HEK293 (cell line): ENCODE data around the gene SORL1.

ENCODE experiments used
- CTCF ChIA-PET: fragments of 350-600 bp; formaldehyde crosslinking; extraction: SDS; loops from one replicate; lab custom pipeline; 2021; ENCODE audit warnings: antibody characterized with exemption; lab: Yijun Ruan, JAX
- POLR2A ChIA-PET: fragments of 300-600 bp; formaldehyde crosslinking; extraction: SDS; loops from one replicate; lab custom pipeline; 2020; ENCODE audit warnings: antibody characterized with exemption, inconsistent platforms; lab: Yijun Ruan, JAX
- H3K27ac ChIP-seq: fragments of 200-500 bp; sonication (Bioruptor generic); 2 replicates; pipeline ENCODE4 v1.5.1; 2014; ENCODE audit warnings: low read depth, low read length, control low read depth, inconsistent platforms; ENCODE audit errors: extremely low read depth
- H3K36me3 ChIP-seq, 2 experiments: fragments of 200-500 bp in 1 of 2; sonication (Bioruptor generic) in 1 of 2; 1 replicate in 1 of 2; 2 replicates in 1 of 2; pipeline ENCODE4 v1.5.1; 2014 to 2017; ENCODE audit warnings: inconsistent platforms in 2 of 2, low read length in 2 of 2; ENCODE audit not compliant: control insufficient read depth in 2 of 2, insufficient read depth in 1 of 2
- H3K4me1 ChIP-seq: fragments of 200-500 bp; sonication (Bioruptor generic); 2 replicates; pipeline ENCODE4 v1.5.1; 2014; ENCODE audit warnings: mild to moderate bottlenecking, low read length, inconsistent platforms; ENCODE audit not compliant: control insufficient read depth, insufficient read depth
- H3K4me3 ChIP-seq: 2 replicates; pipeline ENCODE4 v1.5.1; 2011; ENCODE audit warnings: low read depth, mild to moderate bottlenecking, control low read depth, low read length, moderate library complexity
- H3K9me3 ChIP-seq: fragments of 200-500 bp; sonication (Bioruptor generic); 2 replicates; pipeline ENCODE4 v1.5.1; 2014; ENCODE audit warnings: low read depth, low read length, inconsistent platforms; ENCODE audit not compliant: control insufficient read depth, insufficient read depth
- BCL11B ChIP-seq: fragments of 450-650 bp; formaldehyde crosslinking; IDR thresholded peaks from 2 replicates; pipeline ENCODE4 v1.5.1; 2016; ENCODE audit warnings: low read depth, missing biosample characterization, missing genetic modification characterization
- INSM2 ChIP-seq: fragments of 450-650 bp; formaldehyde crosslinking; IDR thresholded peaks from 2 replicates; pipeline ENCODE4 v1.5.1; 2016; ENCODE audit warnings: missing biosample characterization, missing genetic modification characterization
- KLF7 ChIP-seq: fragments of 450-650 bp; formaldehyde crosslinking; IDR thresholded peaks from 2 replicates; pipeline ENCODE4 v1.5.1; 2016; ENCODE audit warnings: missing biosample characterization, missing genetic modification characterization, borderline replicate concordance
- OSR2 ChIP-seq: fragments of 450-650 bp; formaldehyde crosslinking; IDR thresholded peaks from 2 replicates; pipeline ENCODE4 v1.5.1; 2016; ENCODE audit warnings: missing biosample characterization, missing genetic modification characterization
- PRDM4 ChIP-seq: fragments of 450-650 bp; formaldehyde crosslinking; IDR thresholded peaks from 2 replicates; pipeline ENCODE4 v1.5.1; 2017; ENCODE audit warnings: missing biosample characterization, missing genetic modification characterization
- ZBTB10 ChIP-seq: fragments of 450-650 bp; formaldehyde crosslinking; IDR thresholded peaks from 2 replicates; pipeline ENCODE4 v1.5.1; 2016; ENCODE audit warnings: missing biosample characterization, missing genetic modification characterization
- ZBTB17 ChIP-seq: fragments of 450-650 bp; formaldehyde crosslinking; IDR thresholded peaks from 2 replicates; pipeline ENCODE4 v1.5.1; 2016; ENCODE audit warnings: missing biosample characterization, missing genetic modification characterization
- ZFP69B ChIP-seq: fragments of 450-650 bp; formaldehyde crosslinking; IDR thresholded peaks from 2 replicates; pipeline ENCODE4 v1.5.1; 2016; ENCODE audit warnings: missing biosample characterization, missing genetic modification characterization
- ZNF223 ChIP-seq: fragments of 450-650 bp; formaldehyde crosslinking; IDR thresholded peaks from 2 replicates; pipeline ENCODE4 v1.5.1; 2016; ENCODE audit warnings: missing biosample characterization, missing genetic modification characterization
- ZNF24 ChIP-seq: fragments of 450-650 bp; formaldehyde crosslinking; IDR thresholded peaks from 2 replicates; pipeline ENCODE4 v1.5.1; 2016; ENCODE audit warnings: missing biosample characterization, missing genetic modification characterization
- ZNF398 ChIP-seq: fragments of 450-650 bp; formaldehyde crosslinking; IDR thresholded peaks from 2 replicates; pipeline ENCODE4 v1.5.1; 2017; ENCODE audit warnings: missing biosample characterization, missing genetic modification characterization
- ZNF423 ChIP-seq: fragments of 450-650 bp; formaldehyde crosslinking; IDR thresholded peaks from 2 replicates; pipeline ENCODE4 v1.5.1; 2016; ENCODE audit warnings: missing biosample characterization, missing genetic modification characterization
- ZNF449 ChIP-seq: fragments of 450-650 bp; formaldehyde crosslinking; IDR thresholded peaks from 2 replicates; pipeline ENCODE4 v1.5.1; 2017; ENCODE audit warnings: missing biosample characterization, mild to moderate bottlenecking, missing genetic modification characterization, moderate library complexity
- ZNF561 ChIP-seq: fragments of 450-650 bp; IDR thresholded peaks from 2 replicates; pipeline ENCODE4 v1.5.1; 2018; ENCODE audit warnings: missing biosample characterization, missing genetic modification characterization, borderline replicate concordance
- ZNF704 ChIP-seq: fragments of 450-650 bp; formaldehyde crosslinking; IDR thresholded peaks from 2 replicates; pipeline ENCODE4 v1.5.1; 2016; ENCODE audit warnings: missing biosample characterization, missing genetic modification characterization
- ZSCAN16 ChIP-seq: fragments of 450-650 bp; formaldehyde crosslinking; IDR thresholded peaks from 2 replicates; pipeline ENCODE4 v1.5.1; 2016; ENCODE audit warnings: missing biosample characterization, missing genetic modification characterization

SORL1 gene

GRCh38 chr11:121650351-121651256 lies 198.5 kb downstream of the SORL1 start:
- peaks cover 3% of the 10 kb centered on the region; the same call in 1 of the 2 replicates for H3K4me1 ChIP-seq
- TF ChIP-seq KLF7 (tag by site-specific recombination) (no peak), ZFP69B (tag by site-specific recombination) (no peak), ZNF223 (tag by site-specific recombination) (no peak), INSM2 (no peak), ZBTB17 (tag by site-specific recombination) (0 out of 2 replicates have a peak, but pooled peaks have one; percentile 22), OSR2 (tag by site-specific recombination) (no peak), ZNF398 (tag by site-specific recombination) (no peak), ZNF423 (no peak), ZNF449 (tag by site-specific recombination) (no peak)
- ChIA-PET CTCF (no interaction called here), POLR2A (no interaction called here)
- no peaks in the 10 kb centered on the region for H3K36me3 ChIP-seq
- H3K4me3 ChIP-seq, result no peak overlapping the region
- no peak overlapping the region for H3K27ac ChIP-seq
- no peaks in the 10 kb centered on the region for H3K9me3 ChIP-seq

GRCh38 chr11:121651257-121651605 lies 199.1 kb downstream of the SORL1 start:
- H3K4me3 ChIP-seq, result no peak overlapping the region
- no peaks in the 10 kb centered on the region for H3K9me3 ChIP-seq
- H3K4me1 ChIP-seq, result peaks cover 3% of the 10 kb centered on the region; the same call in 1 of the 2 replicates
- TF ChIP-seq ZBTB10 (tag by site-specific recombination) (no peak), ZNF561 (tag by site-specific recombination) (no peak), ZNF24 (no peak), BCL11B (tag by site-specific recombination) (no peak), ZNF704 (tag by site-specific recombination) (no peak), ZSCAN16 (tag by site-specific recombination) (no peak), PRDM4 (no peak)
- ChIA-PET POLR2A (no interaction called here), CTCF (interaction anchor here (0.8 kb wide), 1 partner anchor 721 kb away, joined by 3 read pairs; no protein-coding TSS in a partner anchor)
- no peaks in the 10 kb centered on the region for H3K36me3 ChIP-seq
- no peak overlapping the region for H3K27ac ChIP-seq
